Mucosa of rectum (tissue), 2 donors: Measurements from ENCODE around the gene PPDPF.
"Not testable (repeated sequence)": the region's sequence is repeated elsewhere in the genome, so short reads cannot be mapped to it uniquely, and the experiment has no call there.

Experiments used
- H3K27ac ChIP-seq, 2 donors: one replicate each; pipeline ENCODE4 v1.7.0; 2013; ENCODE audit warnings: inconsistent platforms in 2 of 2, low read depth in 2 of 2, low read length in 2 of 2
- H3K27me3 ChIP-seq, 2 donors: one replicate each; pipeline ENCODE4 v1.7.0; 2013; ENCODE audit warnings: low read length in 2 of 2; ENCODE audit not compliant: control insufficient read depth in 2 of 2, insufficient read depth in 2 of 2
- H3K36me3 ChIP-seq, 2 donors: one replicate each; pipeline ENCODE4 v1.7.0; 2013; ENCODE audit warnings: low read length in 2 of 2; ENCODE audit not compliant: control insufficient read depth in 2 of 2, insufficient read depth in 2 of 2
- H3K4me1 ChIP-seq, 2 donors: one replicate each; pipeline ENCODE4 v1.7.0; 2013; ENCODE audit warnings: low read length in 2 of 2, mild to moderate bottlenecking in 1 of 2; ENCODE audit not compliant: control insufficient read depth in 2 of 2, insufficient read depth in 2 of 2
- H3K4me3 ChIP-seq, 2 donors: one replicate each; pipeline ENCODE4 v1.7.0; 2013; ENCODE audit warnings: low read length in 2 of 2
- H3K9ac ChIP-seq, 2 donors: one replicate each; pipeline ENCODE4 v1.7.0; 2013; ENCODE audit warnings: low read length in 2 of 2, low read depth in 1 of 2, mild to moderate bottlenecking in 1 of 2
- H3K9me3 ChIP-seq, 2 donors: one replicate each; pipeline ENCODE4 v1.7.0; 2013; ENCODE audit warnings: low read length in 2 of 2; ENCODE audit not compliant: control insufficient read depth in 2 of 2
- donor health status: healthy.
- donor health status: Normal muscosa, but diverticular disease.

PPDPF gene

DNA sequence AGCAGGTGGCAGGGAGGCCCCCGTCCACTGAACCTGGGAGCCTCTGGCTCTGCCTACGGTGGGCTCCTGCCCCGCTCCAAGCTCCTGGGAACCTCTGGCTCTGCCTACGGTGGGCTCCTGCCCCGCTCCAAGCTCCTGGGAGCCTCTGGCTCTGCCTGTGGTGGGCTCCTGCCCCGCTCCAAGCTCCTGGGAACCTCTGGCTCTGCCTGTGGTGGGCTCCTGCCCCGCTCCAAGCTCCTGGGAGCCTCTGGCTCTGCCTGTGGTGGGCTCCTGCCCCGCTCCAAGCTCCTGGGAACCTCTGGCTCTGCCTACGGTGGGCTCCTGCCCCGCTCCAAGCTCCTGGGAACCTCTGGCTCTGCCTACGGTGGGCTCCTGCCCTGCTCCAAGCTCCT is 50.5 kb downstream of the PPDPF start:
- not testable (repeated sequence) for H3K9ac ChIP-seq, H3K9me3 ChIP-seq, H3K27me3 ChIP-seq, H3K36me3 ChIP-seq, H3K27ac ChIP-seq, H3K4me3 ChIP-seq
- peaks cover 6 to 15% of the 10 kb centered on the region in 2 donors for H3K4me1 ChIP-seq
